Measurements from ENCODE around the gene TRPM4.
"Not testable (repeated sequence)": the region's sequence is repeated elsewhere in the genome, so short reads cannot be mapped to it uniquely, and the experiment has no call there.

TRPM4 gene

DNA sequence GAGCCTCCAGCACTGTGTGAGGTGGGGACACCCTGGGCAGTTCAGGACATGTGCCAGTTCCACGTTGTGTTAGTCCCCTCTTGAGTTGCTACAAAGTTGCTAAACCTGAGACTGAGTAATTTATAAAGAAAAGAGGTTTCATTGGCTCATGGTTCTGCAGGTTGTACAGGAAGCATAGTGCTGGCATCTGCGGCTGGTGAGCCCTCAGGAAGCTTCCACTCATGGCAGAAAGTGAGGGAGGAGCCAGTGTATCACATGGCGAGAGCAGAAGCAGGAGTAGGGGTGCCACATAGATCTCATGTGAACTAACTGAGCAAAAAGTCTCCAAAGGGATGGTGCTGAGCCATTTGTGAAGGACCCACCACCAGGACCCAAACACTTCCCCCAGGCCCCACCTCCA lies 33.2 kb downstream of the TRPM4 start:
- DNase-seq (ENCODE audit: low spot score): no peak

DNA sequence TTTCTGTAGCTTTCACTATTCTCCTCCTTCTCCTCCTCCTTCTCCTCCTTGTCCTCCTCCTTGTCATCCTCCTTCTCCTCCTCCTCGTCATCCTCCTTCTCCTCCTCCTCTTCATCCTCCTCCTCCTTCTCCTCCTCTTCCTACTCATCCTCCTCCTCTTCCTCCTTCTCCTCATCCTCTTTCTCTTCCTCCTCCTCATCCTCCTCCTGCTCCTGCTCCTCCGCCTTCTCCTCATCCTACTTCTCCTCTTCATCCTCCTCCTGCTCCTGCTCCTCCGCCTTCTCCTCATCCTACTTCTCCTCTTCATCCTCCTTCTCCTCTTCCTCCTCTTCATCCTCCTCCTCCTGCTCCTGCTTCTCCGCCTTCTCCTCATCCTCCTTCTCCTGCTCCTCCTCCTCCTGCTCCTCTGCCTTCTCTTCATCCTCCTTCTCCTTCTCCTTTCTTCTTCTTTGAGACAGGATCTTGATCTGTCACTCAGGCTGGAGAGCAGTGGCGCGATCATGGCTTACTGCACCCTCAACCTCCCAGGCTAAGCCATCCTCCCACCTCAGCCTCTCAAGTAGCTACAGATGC lies 36.3 kb downstream of the TRPM4 start:
- no peak for DNase-seq (ENCODE audit: low spot score)

DNA sequence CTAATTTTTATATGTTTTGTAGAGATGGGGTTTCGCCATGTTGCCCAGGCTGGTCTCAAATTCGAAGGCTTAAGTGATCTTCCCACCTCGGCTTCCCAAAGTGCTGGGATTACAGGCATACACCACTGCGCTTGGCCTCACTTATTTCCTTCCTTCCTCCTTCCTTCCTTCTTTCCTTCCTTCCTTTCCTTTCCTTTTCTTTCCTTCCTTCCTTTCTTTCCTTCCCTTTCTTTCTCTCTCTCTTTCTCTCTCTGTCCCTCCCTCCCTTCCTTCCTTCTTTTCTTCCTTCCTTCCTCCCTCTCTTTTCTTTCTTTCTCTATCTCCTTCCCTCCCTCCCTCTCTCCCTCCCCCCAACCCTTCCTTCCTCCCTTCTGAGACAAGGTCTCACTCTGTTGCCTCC lies 36.8 kb downstream of the TRPM4 start:
- DNase-seq (ENCODE audit: low spot score): no peak

DNA sequence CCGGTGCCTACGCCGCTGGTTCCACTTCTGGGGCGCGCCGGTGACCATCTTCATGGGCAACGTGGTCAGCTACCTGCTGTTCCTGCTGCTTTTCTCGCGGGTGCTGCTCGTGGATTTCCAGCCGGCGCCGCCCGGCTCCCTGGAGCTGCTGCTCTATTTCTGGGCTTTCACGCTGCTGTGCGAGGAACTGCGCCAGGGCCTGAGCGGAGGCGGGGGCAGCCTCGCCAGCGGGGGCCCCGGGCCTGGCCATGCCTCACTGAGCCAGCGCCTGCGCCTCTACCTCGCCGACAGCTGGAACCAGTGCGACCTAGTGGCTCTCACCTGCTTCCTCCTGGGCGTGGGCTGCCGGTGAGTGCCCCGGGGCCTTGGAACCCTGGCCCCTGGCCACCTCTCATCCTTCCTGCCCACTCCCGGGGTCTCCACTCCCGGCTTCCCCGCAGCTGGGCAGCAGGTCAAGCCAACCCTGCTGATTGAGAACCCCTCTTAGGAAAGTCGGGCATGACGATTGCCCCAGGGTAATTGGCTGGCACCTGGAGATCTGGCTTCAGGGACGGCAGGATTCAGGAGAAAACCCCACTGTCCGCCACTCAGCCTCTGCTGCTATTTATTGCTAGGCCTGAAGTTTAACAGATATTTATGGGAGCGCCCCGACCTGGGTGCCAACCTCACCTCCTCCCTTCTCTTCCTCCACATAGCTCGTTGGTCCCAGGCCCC lies 39.1 kb downstream of the TRPM4 start:
- DNase-seq (ENCODE audit: low spot score): no peak

DNA sequence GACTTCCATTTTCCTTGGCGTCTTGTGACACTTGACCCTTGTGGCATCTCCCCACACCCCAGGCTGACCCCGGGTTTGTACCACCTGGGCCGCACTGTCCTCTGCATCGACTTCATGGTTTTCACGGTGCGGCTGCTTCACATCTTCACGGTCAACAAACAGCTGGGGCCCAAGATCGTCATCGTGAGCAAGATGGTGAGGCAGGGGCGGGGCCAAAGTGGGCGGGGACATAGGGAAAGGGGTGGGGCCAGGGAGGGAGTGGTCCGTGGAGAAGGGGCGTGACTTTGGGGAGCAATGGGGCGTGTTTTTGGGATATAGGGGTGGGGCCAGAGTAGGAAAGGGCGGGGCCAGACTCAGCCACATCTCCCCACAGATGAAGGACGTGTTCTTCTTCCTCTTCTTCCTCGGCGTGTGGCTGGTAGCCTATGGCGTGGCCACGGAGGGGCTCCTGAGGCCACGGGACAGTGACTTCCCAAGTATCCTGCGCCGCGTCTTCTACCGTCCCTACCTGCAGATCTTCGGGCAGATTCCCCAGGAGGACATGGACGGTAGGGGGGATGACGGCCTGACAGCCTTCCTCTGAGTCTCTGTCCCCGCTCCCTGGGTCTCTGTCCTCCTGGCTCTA lies 42.8 kb downstream of the TRPM4 start:
- no peak for DNase-seq (ENCODE audit: low spot score)

DNA sequence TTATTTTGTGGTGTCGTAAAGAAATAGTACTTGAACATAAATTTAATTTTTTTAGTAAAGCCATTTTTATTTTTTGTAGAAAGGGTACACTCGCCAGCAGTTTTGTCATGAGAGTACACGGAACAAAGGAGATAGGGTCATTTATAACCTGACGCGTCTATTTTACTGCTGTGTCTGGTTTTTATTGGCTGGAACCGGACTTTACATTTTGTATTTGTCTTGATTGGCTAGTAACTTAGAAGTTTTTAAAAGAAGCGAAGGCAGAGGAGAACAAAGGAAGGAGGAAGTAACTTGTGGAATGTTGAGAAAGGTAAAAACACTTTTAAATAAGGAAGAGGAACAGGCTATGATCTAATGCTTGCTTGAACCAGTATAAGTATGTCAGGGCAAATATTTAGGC lies 43.5 kb downstream of the TRPM4 start:
- DNase-seq (ENCODE audit: low spot score): no peak

DNA sequence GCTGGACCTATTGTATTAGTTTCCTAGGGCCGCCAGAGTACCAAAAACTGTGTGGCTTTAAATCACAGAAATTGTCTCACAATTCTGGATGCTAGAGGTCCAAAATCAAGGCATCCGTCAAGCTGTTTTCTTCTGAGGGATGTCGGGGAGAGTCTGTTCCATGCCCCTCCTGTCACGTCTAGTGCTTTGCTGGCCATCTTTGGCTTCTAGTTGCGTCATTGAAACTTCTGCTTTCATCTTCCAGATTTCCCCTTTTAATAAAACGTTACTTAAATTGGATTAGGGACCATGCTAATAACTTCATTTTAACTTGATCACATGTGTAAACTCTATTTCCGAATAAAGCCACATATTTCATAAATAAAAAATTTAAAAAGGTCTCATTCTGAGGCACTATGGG lies 47.5 kb downstream of the TRPM4 start:
- DNase-seq (ENCODE audit: low spot score): no peak

DNA sequence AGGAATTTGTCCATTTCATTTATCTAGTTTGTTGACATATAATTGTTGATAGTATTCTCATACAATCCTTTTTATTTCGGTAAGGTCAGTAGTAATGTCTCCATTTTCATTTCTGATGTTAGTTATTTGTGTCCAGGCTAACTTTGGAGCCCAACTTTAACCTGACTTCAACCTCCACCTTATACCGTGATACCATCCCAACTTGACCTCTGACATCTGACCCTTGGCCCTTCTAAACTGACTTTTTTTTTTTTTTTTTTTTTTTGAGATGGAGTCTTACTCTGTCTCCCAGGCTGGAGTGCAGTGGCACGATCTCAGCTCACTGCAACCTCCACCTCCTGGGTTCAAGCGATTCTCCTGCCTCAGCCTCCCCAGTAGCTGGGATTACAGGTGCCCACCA lies 51.9 kb downstream of the TRPM4 start:
- DNase-seq (ENCODE audit: low spot score): not testable (repeated sequence)

DNA sequence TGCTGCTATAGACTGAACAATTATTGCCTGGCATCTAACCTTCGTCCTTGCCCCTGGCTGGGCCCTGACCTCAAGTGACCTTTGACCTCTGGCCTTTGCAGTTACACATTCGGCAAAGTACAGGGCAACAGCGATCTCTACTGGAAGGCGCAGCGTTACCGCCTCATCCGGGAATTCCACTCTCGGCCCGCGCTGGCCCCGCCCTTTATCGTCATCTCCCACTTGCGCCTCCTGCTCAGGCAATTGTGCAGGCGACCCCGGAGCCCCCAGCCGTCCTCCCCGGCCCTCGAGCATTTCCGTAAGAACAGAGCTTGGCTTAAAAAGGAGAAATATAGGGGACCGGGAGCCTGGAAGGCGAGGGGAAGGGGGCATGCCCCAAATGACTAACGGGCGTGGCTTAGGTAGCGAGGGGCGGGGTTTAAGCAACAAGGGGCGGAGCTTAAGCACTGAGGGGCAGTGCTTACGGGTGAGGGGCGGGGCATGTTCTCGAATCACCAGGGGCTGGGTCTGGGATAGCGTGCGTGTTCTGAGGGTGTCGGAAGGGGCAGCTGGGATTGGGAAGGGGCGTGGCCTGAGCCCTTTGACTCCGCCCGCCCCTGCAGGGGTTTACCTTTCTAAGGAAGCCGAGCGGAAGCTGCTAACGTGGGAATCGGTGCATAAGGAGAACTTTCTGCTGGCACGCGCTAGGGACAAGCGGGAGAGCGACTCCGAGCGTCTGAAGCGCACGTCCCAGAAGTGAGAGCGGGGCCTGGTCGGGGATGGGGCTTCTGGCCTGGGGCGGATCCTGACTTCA lies 52.7 kb downstream of the TRPM4 start:
- peak; percentile 93 for DNase-seq (ENCODE audit: low spot score)

DNA sequence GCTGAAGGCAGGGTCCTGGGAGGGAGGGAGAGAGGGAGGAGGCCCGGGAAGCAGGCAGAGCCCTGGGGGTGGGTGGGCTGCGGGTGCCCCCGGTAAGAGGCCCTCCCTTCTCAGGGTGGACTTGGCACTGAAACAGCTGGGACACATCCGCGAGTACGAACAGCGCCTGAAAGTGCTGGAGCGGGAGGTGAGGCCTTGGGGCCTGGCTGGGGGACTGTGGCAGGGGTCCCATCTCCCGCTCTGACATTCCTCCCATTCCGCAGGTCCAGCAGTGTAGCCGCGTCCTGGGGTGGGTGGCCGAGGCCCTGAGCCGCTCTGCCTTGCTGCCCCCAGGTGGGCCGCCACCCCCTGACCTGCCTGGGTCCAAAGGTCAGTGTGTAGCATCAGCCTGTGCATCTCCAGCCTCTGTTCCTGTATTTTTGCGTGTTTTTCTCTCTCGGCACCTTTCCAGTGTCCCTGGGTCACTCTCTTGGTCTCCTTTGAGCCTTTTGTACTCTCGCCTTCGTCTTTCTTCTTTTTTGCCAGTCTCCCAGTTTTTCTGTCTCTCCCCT lies 53.4 kb downstream of the TRPM4 start:
- DNase-seq (ENCODE audit: low spot score): no peak

DNA sequence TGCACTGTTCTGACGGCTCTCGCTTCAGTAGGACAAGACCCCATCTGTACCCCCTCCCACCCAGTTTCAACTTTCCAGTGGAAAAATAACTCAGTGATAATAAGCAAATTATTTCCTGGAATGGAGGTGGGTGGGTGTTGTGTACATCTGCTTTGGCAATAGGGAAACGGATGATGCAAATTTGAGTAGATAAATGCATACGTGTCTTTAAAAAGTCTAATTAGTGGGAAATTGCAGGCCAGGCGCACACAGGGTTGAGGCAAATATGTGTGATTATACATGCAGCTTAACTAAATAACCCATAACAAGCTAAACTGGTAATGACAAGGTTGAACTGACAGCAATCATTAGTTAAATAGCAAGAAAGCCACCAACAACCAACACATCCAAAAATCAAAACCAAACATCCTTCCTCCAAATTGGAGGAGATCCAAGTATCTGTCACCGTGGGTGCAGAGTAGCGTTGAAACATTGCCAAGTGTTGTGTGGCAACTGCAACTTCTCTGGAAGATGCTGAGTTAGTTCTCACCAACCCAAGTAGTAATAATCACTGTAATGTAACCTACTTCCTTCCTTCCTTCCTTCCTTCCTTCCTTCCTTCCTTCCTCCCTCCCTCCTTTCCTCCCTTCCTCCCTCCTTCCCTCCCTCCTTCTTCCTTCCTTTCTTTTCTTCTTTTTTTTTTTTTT lies 54.6 kb downstream of the TRPM4 start:
- no peak for DNase-seq (ENCODE audit: low spot score)

DNA sequence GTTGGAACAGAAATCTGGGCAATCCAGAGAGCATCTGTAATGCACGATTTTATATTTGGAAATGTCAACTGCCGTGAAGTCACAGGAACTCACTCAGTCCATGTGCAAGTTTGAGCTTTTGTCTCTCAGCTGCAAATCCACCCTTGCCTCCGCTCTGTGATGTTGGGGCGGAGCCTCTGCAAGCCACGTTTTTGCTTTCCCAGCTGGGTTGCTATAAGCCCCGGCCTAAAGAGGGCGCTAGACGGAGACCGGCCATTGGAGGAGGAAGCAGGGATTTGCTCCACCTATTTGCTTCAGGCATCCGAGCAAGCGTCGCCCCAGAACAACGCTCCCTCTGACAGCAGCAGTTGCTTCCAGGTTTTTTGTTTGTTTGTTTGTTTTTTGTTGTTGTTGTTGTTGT lies 56.2 kb downstream of the TRPM4 start:
- DNase-seq (ENCODE audit: low spot score): no peak

DNA sequence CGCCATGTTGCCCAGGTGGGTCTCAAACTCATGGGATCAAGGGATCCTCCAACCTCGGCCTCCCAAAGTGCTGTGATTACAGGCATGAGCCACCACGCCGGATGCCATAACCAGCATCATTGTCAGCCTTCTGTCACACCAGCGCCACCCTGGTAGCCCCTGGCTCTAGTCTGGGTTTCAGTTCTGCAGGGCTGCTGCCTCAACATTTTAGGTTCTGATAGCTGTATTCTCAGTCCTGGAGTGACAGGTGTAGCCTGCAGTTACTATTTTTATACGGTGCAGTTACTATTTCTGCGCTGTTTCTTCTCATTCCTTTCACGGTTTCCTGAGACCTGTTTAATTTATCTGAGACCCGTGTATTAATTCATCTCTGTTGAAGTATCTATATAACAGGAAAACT lies 57.1 kb downstream of the TRPM4 start:
- no peak for DNase-seq (ENCODE audit: low spot score)

DNA sequence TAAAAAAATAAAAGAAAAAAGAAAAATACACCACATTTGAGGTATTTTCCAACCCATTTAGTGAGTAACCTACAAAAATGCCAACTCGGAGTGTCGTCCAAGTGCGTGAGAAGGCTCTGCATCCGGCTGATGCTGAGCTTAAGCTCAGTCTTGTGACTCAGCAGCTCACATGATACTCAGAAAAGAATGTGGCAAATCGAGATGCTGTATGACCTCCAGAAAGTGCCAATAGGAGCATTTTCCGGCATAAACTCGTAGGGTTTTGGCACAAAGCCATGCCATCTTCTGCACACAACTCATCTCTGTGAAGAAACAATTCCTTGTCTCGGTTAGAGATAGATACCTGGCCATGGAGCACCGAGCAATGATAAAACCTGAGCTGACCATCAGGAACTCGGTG lies 58.5 kb downstream of the TRPM4 start:
- DNase-seq (ENCODE audit: low spot score): no peak

DNA sequence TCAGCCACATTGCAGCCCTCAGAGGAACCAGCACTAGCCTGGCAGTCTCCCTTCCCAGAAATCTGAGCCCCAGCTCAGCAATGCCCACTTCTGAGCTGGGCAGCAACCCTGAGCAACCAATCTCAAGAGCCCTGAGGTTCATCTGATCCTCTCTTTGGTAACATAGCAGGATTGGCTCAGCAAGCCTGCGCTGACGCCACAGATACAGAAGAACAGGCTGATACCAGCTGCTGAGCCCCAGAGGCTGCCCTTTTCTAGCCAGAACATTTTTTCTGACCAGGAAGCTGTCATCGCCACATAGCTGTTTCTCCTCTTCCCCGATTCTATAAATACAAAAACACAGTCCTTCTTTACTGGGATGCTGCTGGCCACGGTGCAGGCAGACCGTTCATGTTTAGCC lies 59.8 kb downstream of the TRPM4 start:
- no peak for DNase-seq (ENCODE audit: low spot score)

DNA sequence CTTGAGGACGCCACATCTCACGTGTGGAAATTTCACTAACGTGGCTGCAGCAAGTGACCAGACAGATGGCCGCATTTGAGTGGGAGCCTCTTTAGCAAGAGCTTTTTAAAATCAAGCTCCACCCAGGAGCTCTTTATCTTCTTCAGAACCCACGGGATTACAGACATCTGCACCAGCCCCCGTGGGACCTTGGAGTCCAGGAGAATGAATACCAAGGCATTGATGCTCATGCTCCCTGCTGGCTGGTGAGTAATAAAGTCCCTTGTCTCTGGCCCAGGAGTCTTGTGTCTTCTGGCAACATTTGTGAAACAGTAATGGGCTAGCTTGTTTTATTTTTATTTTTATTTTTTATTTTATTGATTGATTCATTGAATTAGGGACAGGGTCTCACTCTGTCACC lies 64.4 kb downstream of the TRPM4 start:
- no peak for DNase-seq (ENCODE audit: low spot score)

DNA sequence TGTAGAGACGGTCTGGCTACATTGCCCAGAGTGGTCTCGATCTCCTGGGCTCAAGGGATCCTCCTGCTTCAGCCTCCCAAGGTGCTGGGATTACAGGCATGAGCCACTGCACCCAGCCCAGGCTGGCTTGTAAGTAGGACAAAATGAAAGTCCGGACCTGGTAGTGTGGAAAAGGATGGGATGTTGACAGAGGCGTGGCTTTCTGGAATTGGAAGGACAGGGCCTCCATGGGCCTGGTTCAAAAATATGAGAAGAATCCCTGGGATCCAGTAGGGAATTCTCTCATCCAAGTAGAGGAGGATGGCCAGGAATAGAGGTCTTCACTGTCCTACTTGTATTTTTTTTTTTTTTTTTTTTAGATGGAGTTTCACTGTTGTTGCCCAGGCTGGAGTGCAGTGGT lies 64.9 kb downstream of the TRPM4 start:
- DNase-seq (ENCODE audit: low spot score): no peak

DNA sequence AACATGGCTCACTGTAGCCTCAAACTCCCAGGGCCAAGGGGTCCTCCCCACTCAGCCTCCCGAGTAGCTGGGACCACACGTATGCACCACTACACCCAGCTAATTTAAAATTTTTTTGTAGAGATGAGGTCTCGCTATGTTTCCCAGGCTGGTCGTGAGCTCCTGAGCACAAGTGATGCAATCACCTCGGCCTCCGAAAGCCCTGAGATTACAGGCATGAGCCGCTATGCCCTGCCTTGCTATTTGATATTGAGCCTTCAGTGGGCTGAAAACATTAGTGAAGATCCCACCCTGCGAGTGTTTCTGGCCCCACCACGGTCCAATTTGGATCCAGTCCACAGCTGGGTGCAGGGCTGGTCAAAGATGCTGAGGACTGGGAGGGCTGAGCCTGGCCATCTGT lies 65.9 kb downstream of the TRPM4 start:
- DNase-seq (ENCODE audit: low spot score): no peak

DNA sequence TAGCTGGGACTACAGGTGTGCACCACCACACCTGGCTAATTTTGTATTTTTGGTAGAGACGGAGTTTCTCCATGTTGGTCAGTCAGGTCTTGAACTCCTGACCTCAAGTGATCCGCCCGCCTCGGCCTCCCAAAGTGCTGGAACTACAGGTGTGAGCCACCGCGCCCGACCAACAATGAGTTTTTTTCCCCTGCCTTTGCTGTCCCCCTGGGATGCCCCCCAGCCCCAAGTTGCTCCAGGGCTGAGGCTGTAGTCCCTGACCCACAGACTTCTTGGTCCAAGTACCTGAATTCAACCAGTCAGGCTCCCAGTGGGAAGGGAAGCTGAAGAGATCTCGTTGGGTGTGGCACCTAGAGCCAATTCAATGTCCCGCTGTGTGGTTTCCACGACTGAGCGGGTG lies 66.8 kb downstream of the TRPM4 start:
- DNase-seq (ENCODE audit: low spot score): not testable (repeated sequence)

DNA sequence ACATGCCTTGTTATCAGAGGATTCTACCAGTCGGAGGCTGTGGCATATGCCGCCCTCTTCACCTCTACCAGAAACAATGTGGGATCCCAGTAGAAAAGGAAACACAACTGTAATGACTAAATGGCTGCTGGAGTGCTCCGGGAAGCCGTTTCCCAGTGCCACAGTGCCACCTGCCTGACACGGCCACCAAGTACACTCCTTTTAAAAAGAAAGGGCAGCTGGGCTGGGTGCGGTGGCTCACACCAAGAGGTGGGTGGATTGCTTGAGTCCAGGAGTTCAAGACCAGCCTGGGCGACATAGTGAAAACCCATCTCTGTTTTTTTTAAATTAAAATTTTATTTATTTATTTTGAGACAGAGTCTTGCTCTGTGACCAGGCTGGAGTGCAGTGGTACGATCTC lies 67.3 kb downstream of the TRPM4 start:
- DNase-seq (ENCODE audit: low spot score): peak; percentile 67

DNA sequence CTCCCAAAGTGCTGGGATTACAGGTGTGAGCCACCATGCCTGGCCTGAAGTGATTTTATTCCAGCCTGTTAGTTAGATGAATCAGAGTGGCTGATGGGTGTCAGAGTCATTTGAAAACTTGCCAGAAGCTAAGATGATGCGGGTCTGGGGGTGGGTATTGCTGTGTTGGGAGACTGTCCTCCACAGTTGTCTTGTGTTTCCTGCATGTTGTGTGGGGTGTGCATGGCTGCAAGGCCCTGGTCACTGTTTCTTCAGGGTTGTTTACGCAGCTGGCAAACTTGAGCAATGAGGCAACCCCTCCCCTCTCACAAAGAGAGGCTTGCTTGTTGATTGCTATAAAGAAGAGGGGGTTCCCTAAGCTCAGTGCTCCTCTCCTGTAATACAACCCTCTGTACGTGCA lies 71.8 kb downstream of the TRPM4 start:
- no peak for DNase-seq (ENCODE audit: low spot score)

DNA sequence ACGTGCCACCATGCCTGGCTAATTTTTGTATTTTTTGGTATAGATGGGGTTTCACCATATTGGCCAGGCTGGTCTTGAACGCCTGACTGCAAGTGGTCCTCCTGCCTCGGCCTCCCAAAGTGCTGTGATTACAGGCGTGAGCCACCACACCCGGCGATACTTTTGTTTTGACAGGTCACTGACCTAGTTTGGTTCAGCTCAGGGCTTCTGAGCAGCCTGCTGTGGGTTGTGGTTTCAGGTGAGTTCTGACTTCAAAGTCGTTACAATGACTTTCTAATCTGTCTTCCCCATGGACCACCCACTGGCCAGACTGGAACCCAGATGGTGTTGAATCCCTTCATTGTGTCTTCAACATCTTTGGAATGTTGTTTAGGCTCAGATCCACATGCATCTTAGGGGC lies 73.8 kb downstream of the TRPM4 start:
- DNase-seq (ENCODE audit: low spot score): no peak
